ENCODE results near the gene CNN3. TPM values are rescaled to one million over a fixed set of nuclear protein-coding genes. Genes with fewer than 3 reads are reported as not detected.

CNN3 gene
- total and polyA plus RNA-seq, 4 donors, result 43.9 to 87.4 (median 69.6) TPM

DNA sequence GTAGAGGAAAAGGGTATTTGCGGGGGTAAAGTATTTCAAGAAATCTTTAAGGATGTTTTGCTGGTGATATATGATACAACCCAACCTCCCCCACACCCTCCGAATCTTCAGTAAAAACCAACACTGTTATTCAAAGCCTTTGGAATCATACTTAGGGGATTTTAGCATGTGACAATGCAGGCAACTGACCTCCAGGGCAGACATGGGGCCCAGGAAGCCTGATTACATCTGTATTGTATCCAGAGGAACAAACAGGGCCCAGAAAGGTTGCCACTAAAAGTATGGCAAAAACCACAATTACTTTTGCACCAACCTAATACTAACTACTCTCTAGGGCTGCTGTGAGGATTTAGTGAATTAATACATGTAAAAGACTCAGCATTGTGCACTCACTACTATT is 43.9 kb upstream of the CNN3 start:
- no peak for TF ChIP-seq FOXA1 (IDR thresholded peaks at IDR 0.05)
- TF ChIP-seq TAF1 (conservative IDR thresholded peaks at IDR 0.05), result no peak
- TF ChIP-seq YY1 (IDR thresholded peaks at IDR 0.05), result no peak
- TF ChIP-seq, protein P1, sequence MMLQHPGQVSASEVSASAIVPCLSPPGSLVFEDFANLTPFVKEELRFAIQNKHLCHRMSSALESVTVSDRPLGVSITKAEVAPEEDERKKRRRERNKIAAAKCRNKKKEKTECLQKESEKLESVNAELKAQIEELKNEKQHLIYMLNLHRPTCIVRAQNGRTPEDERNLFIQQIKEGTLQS (IDR thresholded peaks at IDR 0.05), result no peak
- Histone ChIP-seq H3K9me3 (ENCODE audit: control insufficient read depth in 4 of 4, low read length in 3 of 4) (no peaks in the 10 kb centered on the region), H3K27me3 (ENCODE audit: control insufficient read depth in 4 of 4, insufficient read depth in 4 of 4, low read length in 3 of 4) (no peaks in the 10 kb centered on the region), H3K9ac (ENCODE audit: low read depth in 1 of 2, low read length in 2 of 2) (no peak overlapping the region), H3K4me1 (ENCODE audit: control insufficient read depth in 4 of 4, insufficient read depth in 4 of 4, low read length in 3 of 4) (no peaks in the 10 kb centered on the region), H3K27ac (ENCODE audit: low read depth in 1 of 2, low read length in 2 of 2) (no peak overlapping the region), H3K36me3 (ENCODE audit: control insufficient read depth in 4 of 4, insufficient read depth in 3 of 4, low read depth in 1 of 4, low read length in 3 of 4) (no peaks in the 10 kb centered on the region), H3K4me3 (ENCODE audit: low read depth in 1 of 3, low read length in 3 of 3) (no peak overlapping the region)
- WGBS, result 81% methylated on average over 2 of the region's 2 CpGs
- DNase-seq (ENCODE audit: low spot score), result no peak

DNA sequence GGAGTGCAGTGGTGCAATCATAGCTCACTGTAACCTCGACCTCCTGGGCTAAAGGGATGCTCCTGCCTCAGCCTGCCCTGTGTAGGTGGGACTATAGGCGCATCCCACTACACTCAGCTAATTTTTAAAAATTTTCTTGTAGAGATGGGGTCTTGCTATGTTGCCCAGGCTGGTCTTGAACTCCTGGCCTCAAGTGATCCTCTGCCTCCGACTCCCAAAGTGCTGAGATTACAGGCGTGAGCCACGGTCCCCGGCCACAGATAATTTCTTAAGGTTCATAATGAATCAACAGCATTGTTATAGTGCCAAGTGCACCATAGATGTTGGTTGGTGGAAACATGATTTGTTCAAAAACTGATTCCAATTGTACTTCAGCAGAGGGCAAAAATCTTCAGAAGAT is 42.2 kb upstream of the CNN3 start:
- H3K4me3 ChIP-seq (ENCODE audit: low read depth in 1 of 3, low read length in 3 of 3), result no peak overlapping the region
- 96% methylated on average over 6 of the region's 6 CpGs for WGBS

GRCh38 chr1:94966033-94966432 is 39.1 kb upstream of the CNN3 start:
- 85% methylated on average over 1 of the region's 1 CpG for WGBS
- no peaks in the 10 kb centered on the region for H3K36me3 ChIP-seq (ENCODE audit: control insufficient read depth in 4 of 4, insufficient read depth in 3 of 4, low read depth in 1 of 4, low read length in 3 of 4)
- TF ChIP-seq FOXA2 (IDR thresholded peaks at IDR 0.05) (no peak), JUND (IDR thresholded peaks at IDR 0.05) (no peak), EGR1 (IDR thresholded peaks at IDR 0.05; ENCODE audit: low read depth in 2 of 2) (no peak), SP1 (IDR thresholded peaks at IDR 0.05) (no peak), MAX (IDR thresholded peaks at IDR 0.05) (no peak), NR2F2 (IDR thresholded peaks at IDR 0.05) (no peak), TAF1 (conservative IDR thresholded peaks at IDR 0.05) (no peak)
- TF ChIP-seq, protein P2, sequence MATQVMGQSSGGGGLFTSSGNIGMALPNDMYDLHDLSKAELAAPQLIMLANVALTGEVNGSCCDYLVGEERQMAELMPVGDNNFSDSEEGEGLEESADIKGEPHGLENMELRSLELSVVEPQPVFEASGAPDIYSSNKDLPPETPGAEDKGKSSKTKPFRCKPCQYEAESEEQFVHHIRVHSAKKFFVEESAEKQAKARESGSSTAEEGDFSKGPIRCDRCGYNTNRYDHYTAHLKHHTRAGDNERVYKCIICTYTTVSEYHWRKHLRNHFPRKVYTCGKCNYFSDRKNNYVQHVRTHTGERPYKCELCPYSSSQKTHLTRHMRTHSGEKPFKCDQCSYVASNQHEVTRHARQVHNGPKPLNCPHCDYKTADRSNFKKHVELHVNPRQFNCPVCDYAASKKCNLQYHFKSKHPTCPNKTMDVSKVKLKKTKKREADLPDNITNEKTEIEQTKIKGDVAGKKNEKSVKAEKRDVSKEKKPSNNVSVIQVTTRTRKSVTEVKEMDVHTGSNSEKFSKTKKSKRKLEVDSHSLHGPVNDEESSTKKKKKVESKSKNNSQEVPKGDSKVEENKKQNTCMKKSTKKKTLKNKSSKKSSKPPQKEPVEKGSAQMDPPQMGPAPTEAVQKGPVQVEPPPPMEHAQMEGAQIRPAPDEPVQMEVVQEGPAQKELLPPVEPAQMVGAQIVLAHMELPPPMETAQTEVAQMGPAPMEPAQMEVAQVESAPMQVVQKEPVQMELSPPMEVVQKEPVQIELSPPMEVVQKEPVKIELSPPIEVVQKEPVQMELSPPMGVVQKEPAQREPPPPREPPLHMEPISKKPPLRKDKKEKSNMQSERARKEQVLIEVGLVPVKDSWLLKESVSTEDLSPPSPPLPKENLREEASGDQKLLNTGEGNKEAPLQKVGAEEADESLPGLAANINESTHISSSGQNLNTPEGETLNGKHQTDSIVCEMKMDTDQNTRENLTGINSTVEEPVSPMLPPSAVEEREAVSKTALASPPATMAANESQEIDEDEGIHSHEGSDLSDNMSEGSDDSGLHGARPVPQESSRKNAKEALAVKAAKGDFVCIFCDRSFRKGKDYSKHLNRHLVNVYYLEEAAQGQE (IDR thresholded peaks at IDR 0.05), result no peak
- TF ChIP-seq, protein P3, sequence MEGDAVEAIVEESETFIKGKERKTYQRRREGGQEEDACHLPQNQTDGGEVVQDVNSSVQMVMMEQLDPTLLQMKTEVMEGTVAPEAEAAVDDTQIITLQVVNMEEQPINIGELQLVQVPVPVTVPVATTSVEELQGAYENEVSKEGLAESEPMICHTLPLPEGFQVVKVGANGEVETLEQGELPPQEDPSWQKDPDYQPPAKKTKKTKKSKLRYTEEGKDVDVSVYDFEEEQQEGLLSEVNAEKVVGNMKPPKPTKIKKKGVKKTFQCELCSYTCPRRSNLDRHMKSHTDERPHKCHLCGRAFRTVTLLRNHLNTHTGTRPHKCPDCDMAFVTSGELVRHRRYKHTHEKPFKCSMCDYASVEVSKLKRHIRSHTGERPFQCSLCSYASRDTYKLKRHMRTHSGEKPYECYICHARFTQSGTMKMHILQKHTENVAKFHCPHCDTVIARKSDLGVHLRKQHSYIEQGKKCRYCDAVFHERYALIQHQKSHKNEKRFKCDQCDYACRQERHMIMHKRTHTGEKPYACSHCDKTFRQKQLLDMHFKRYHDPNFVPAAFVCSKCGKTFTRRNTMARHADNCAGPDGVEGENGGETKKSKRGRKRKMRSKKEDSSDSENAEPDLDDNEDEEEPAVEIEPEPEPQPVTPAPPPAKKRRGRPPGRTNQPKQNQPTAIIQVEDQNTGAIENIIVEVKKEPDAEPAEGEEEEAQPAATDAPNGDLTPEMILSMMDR (IDR thresholded peaks at IDR 0.05; ENCODE audit: low read depth, low read length, missing input control), result no peak
- H3K9me3 ChIP-seq (ENCODE audit: control insufficient read depth in 4 of 4, low read length in 3 of 4), result no peaks in the 10 kb centered on the region
- no peak overlapping the region for H3K27ac ChIP-seq (ENCODE audit: low read depth in 1 of 2, low read length in 2 of 2)
- H3K9ac ChIP-seq (ENCODE audit: low read depth in 1 of 2, low read length in 2 of 2), result no peak overlapping the region
- no peak overlapping the region for H3K4me3 ChIP-seq (ENCODE audit: low read depth in 1 of 3, low read length in 3 of 3)
- H3K27me3 ChIP-seq (ENCODE audit: control insufficient read depth in 4 of 4, insufficient read depth in 4 of 4, low read length in 3 of 4), result no peaks in the 10 kb centered on the region
- DNase-seq (ENCODE audit: low spot score), result no peak
- H3K4me1 ChIP-seq (ENCODE audit: control insufficient read depth in 4 of 4, insufficient read depth in 4 of 4, low read length in 3 of 4), result peaks cover 5 to 17% (median 11%) of the 10 kb centered on the region in 4 donors

More for the DNA sequence above, 42.2 kb upstream of the CNN3 start:
- H3K27ac ChIP-seq (ENCODE audit: low read depth in 1 of 2, low read length in 2 of 2), result no peak overlapping the region
- H3K9ac ChIP-seq (ENCODE audit: low read depth in 1 of 2, low read length in 2 of 2), result no peak overlapping the region
- no peak for DNase-seq (ENCODE audit: low spot score)
- H3K36me3 ChIP-seq (ENCODE audit: control insufficient read depth in 4 of 4, insufficient read depth in 3 of 4, low read depth in 1 of 4, low read length in 3 of 4), result no peaks in the 10 kb centered on the region
- H3K9me3 ChIP-seq (ENCODE audit: control insufficient read depth in 4 of 4, low read length in 3 of 4), result no peaks in the 10 kb centered on the region
- H3K4me1 ChIP-seq (ENCODE audit: control insufficient read depth in 4 of 4, insufficient read depth in 4 of 4, low read length in 3 of 4), result no peaks in the 10 kb centered on the region
- H3K27me3 ChIP-seq (ENCODE audit: control insufficient read depth in 4 of 4, insufficient read depth in 4 of 4, low read length in 3 of 4), result no peaks in the 10 kb centered on the region
- no peak for TF ChIP-seq HNF4A (conservative IDR thresholded peaks at IDR 0.05)

Measured in liver (tissue), 9 donors.